HG02981 (cell line): Measurements from ENCODE around the gene RIC8A.
"Not testable (repeated sequence)": the region's sequence is repeated elsewhere in the genome, so short reads cannot be mapped to it uniquely, and the experiment has no call there.

Experiments used
- ATAC-seq: cut with Tn5 transposase; IDR thresholded peaks from one replicate; pipeline ENCODE4 v1.9.1; 2021; ENCODE audit warnings: mild to moderate bottlenecking, moderate library complexity; ENCODE audit not compliant: unreplicated experiment

RIC8A gene

GRCh38 chr11:207208-207862 lies at the start of gene RIC8A, which contains the start of gene BET1L:
Gene RIC8A, plus strand, starts transcription at chr11:207708. Its CDS starts 1,147 bp downstream, at chr11:208855.
Gene BET1L, minus strand, starts transcription at chr11:207399. Its CDS starts 78 bp downstream, at chr11:207321.
- peak; percentile 73 for ATAC-seq

GRCh38 chr11:180242-180641 lies 27.3 kb upstream of the RIC8A start:
- ATAC-seq, result not testable (repeated sequence)

- ATAC-seq, result not testable (repeated sequence)
Measured at GRCh38 chr11:189200-189783, 18.2 kb upstream of the RIC8A start.

GRCh38 chr11:189843-190311 lies 17.6 kb upstream of the RIC8A start:
- peak; percentile 78 for ATAC-seq

GRCh38 chr11:190546-190945 lies 17.0 kb upstream of the RIC8A start:
- not testable (repeated sequence) for ATAC-seq

GRCh38 chr11:191490-192478 lies 15.7 kb upstream of the RIC8A start:
- not testable (repeated sequence) for ATAC-seq

DNA sequence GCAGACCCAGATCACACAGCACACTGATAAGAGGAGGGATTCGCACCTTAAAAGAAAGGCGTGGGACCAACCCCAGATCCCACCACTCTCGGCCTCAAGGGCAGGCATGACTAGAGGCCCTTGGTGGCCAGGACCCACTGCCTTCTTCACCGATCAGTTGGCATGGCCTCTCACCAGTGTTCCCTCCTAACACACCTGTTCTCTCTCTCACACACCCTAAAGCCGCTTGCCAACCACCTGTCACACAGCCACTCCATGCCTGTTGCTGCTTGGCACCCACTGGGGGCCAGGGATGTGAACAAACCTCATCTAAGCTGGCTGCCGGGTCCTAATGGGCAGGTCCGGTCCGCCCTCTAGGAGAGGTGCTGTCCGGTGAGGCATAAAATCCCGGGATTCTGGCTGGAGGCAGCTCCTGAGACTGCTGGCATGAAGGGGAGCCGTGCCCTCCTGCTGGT lies 14.8 kb upstream of the RIC8A start, which contains the start of gene SCGB1C1:
TSS of gene SCGB1C1 (plus strand) at position 405 of the 455 bp plus-strand sequence. CDS start at position 427, 22 bp downstream.
- not testable (repeated sequence) for ATAC-seq

GRCh38 chr11:193481-193880 lies 14.0 kb upstream of the RIC8A start:
- not testable (repeated sequence) for ATAC-seq

- no peak for ATAC-seq
Measured at GRCh38 chr11:196786-197731, 10.4 kb upstream of the RIC8A start.

DNA sequence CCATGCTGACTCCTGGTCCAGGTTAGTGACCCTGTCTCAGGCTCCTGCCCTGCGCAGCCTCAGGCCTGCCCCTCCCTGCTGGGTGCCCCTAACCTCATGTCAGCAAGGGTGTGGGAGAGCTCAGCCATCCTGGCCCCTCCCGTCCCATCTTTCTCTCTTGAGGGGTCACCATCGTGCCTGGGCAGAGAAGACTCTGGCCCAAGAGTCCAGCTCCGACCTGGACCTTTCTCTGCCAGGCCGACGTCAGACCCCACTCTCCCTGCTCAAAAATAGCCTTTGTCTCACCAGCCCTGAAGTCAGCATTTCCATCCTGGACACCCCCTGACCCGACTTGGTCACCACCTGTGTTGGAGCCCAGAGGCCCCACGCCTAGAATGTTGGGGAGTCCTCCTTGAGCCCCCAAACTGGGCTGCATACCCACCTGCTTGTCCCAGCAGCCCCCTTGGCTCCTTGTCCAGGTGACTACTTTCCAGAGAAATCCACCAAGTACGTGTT lies 9.7 kb upstream of the RIC8A start:
- ATAC-seq, result no peak

DNA sequence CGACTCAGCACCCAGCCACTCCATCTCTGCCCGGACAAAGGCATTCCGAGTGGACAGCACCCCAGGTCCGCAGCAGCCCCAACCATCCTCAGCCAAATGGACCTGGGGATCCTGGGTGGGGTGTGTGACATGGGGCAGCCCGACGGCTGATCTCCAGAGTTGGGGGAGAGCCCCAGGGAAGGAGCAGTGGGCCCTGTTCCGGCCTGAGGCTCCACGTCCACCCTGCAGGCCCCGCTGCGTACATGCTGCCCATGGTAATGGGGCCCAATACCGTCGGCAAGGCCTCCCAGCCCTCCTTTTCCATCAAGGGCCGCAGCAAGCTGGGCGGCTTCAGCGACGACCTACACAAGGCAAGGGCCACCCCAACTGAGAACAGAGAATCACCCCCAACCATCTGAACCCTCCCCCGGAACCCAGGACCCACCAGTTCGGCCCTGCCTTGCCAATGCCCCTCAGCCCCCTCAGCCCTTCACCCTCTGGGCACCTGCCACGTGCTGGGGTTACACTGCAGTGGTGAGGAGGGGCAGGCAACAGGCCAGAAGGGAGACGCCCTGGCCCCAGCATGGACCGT lies 9.2 kb upstream of the RIC8A start:
- no peak for ATAC-seq

DNA sequence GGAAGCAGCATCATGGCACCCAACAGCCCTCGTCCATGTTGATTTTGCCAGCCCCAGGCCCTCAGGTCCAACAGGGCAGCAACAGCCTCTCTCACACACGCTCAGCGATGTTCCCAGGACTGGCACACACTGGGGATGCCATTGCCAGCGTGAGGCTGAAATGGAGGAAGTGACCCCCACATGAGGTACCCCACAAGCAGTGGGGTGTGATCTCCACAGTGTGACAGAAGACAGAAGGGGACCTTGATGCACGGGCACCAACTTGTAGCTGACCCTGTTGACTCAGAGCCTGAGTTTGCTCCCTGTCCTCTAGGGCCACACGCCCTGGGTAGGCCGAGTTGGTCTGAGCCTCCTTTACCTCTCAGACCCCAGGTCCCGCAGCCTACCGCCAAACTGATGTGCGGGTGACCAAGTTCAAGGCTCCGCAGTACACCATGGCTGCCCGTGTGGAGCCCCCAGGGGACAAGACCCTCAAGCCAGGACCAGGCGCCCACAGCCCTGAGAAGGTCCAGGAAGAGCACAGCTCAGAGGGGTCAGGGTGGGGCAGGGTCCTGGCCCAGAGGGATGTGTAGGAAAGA lies 8.4 kb upstream of the RIC8A start:
- ATAC-seq, result no peak

DNA sequence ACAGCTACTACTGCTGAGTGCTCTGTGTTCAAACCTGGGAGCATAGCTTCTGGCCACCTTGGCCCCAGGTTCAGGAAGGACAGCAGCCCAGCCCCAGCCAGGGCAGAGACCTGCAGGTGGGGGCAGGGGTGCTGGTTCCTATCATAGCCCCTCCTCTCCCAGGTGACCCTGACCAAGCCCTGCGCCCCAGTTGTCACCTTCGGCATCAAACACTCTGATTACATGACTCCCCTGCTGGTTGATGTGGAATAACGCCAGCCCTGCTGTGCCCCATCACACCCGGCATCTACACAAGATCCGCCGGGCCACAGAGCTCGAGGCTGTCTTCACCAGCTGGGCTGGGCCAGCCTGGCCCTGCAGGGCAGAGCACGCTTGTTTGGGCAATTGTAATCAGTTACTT lies 7.7 kb upstream of the RIC8A start:
- ATAC-seq, result no peak

DNA sequence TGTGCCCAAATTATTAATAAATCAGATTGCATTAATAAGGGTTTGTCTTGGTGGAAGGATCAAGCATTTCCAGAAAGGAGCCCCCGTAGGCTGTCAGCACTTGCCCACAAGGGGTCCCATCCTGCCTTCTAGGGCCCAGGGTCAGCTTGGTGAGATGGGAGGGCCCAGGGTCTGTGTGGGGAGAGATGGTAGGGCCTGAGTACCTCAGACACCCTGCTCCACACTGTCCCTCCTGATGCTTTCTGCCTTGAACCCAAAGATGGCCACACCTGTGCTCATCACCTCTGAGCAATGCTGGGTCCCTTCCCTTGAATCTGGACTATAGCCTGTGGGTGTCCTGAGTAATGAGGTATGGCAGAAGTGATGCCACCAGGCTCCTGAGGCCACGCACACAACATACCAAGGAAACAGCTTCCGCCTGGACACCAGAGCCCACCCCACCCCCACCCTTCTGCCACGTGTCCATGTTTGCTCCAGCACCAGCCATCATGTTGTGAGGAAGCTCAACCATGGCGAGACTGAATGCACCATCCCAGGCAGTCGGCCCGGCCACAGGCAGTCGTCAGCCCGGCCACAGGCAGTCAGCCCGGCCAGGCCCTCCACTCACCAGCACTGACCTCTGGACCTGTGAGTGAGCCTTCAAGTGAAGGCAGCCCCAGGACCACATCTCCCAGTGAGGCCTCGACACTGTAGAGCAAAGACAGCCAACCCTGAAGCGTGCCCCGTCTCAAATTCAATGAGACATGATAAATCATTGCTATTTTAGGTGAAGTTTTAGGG lies 7.1 kb upstream of the RIC8A start:
- ATAC-seq, result no peak

GRCh38 chr11:201966-202365 lies 5.5 kb upstream of the RIC8A start:
- ATAC-seq, result no peak

- no peak for ATAC-seq
Measured at GRCh38 chr11:202490-202889, 5.0 kb upstream of the RIC8A start.

DNA sequence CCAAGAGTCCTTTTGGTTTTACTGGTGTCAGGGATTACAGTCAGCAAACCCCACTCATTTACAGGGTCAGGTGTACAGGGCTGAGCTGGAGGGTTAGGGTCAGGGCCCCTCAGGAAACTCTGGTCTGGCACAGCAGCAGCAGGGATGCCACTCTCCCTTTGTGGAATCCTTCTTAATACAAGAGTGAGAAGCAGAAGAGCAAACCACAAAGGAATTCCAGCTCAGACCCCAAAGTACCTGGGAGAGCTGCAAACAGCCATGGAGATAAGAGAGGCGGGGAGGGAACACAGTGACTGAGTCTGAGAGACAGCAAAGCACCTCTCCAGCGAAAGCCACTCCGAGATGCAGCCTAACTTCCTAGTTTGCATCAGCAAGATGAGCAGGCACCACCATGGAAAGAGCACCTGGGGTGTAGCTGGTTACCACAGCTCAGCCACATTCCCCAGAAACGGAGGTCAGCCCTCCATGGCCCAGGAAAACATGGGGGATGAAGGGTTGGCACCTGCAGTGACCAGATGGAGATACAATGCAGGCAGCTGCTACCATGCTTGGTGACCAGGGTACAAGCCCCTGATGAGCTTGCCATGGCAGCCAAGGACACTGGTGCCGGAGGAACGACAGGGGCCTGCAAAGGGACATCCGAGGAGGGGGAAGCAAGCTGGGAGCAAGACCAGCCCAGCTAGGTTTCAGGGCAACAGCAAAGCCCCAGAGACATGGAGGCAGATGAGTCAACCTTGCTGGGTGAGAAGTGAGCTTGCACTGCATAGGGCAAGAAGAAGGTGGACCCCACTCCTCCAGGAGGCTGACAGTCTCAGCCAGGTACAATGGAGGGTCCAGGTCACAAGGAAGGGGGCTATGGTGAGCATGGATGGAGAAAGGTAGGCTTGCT lies 4.2 kb upstream of the RIC8A start:
- ATAC-seq, result no peak
